ENCODE results near the gene SLC41A1. TPM values are rescaled to one million over a fixed set of nuclear protein-coding genes. Genes with fewer than 3 reads are reported as not detected.

SLC41A1 gene
- total RNA-seq, 1 donor from 2014 or later = 16.8 TPM

GRCh38 chr1:205852969-205853368, 40.0 kb upstream of the SLC41A1 start:
- TF ChIP-seq CTCF (IDR thresholded peaks at IDR 0.05; ENCODE audit: unreplicated experiment) = no peak
- Mint-ChIP-seq H3K4me1 (ENCODE audit: low read depth) (peaks cover 6% of the 10 kb centered on the region), H3K27me3 (no peaks in the 10 kb centered on the region), H3K4me3 (ENCODE audit: low read depth) (no peak overlapping the region), H3K36me3 (ENCODE audit: insufficient read depth) (peaks cover 24% of the 10 kb centered on the region), H3K27ac (no peak overlapping the region), H3K9me3 (ENCODE audit: low read depth) (peaks cover 30% of the 10 kb centered on the region)
- no peak for DNase-seq (ENCODE audit: low spot score, unreplicated experiment)

- Mint-ChIP-seq H3K27me3 (no peaks in the 10 kb centered on the region), H3K4me3 (ENCODE audit: low read depth) (no peak overlapping the region), H3K36me3 (ENCODE audit: insufficient read depth) (peaks cover 22% of the 10 kb centered on the region), H3K27ac (no peak overlapping the region), H3K4me1 (ENCODE audit: low read depth) (peaks cover 8% of the 10 kb centered on the region), H3K9me3 (ENCODE audit: low read depth) (peaks cover 25% of the 10 kb centered on the region)
- no peak for DNase-seq (ENCODE audit: low spot score, unreplicated experiment)
- no peak for TF ChIP-seq CTCF (IDR thresholded peaks at IDR 0.05; ENCODE audit: unreplicated experiment)
Observed at GRCh38 chr1:205851993-205852392, 39.0 kb upstream of the SLC41A1 start.

GRCh38 chr1:205849619-205850355, 36.8 kb upstream of the SLC41A1 start, which contains the start of gene PM20D1:
Gene PM20D1 (minus strand): TSS chr1:205850132. CDS start chr1:205850072, 60 bp downstream.
- Mint-ChIP-seq H3K4me3 (ENCODE audit: low read depth) (no peak within 1 kb of the TSS), H3K27me3 (no peaks in the 10 kb centered on the region), H3K4me1 (ENCODE audit: low read depth) (peaks cover 8% of the 10 kb centered on the region), H3K9me3 (ENCODE audit: low read depth) (peaks cover 10% of the 10 kb centered on the region), H3K27ac (peak within 1 kb of the TSS; percentile 74), H3K36me3 (ENCODE audit: insufficient read depth) (peaks cover 10% of the 10 kb centered on the region)
- DNase-seq (ENCODE audit: low spot score, unreplicated experiment) = no peak
- TF ChIP-seq CTCF (IDR thresholded peaks at IDR 0.05; ENCODE audit: unreplicated experiment) = no peak

GRCh38 chr1:205843036-205843859, 30.2 kb upstream of the SLC41A1 start:
- Mint-ChIP-seq H3K27me3 (no peaks in the 10 kb centered on the region), H3K9me3 (ENCODE audit: low read depth) (no peaks in the 10 kb centered on the region), H3K4me1 (ENCODE audit: low read depth) (peaks cover 5% of the 10 kb centered on the region), H3K36me3 (ENCODE audit: insufficient read depth) (peaks cover 2% of the 10 kb centered on the region), H3K4me3 (ENCODE audit: low read depth) (no peak overlapping the region), H3K27ac (no peak overlapping the region)
- no peak for DNase-seq (ENCODE audit: low spot score, unreplicated experiment)
- no peak for TF ChIP-seq CTCF (IDR thresholded peaks at IDR 0.05; ENCODE audit: unreplicated experiment)

GRCh38 chr1:205842229-205842628, 29.2 kb upstream of the SLC41A1 start:
- Mint-ChIP-seq H3K36me3 (ENCODE audit: insufficient read depth) (peaks cover 2% of the 10 kb centered on the region), H3K4me3 (ENCODE audit: low read depth) (no peak overlapping the region), H3K27me3 (no peaks in the 10 kb centered on the region), H3K9me3 (ENCODE audit: low read depth) (no peaks in the 10 kb centered on the region), H3K27ac (no peak overlapping the region), H3K4me1 (ENCODE audit: low read depth) (peaks cover 2% of the 10 kb centered on the region)
- DNase-seq (ENCODE audit: low spot score, unreplicated experiment) = no peak
- TF ChIP-seq CTCF (IDR thresholded peaks at IDR 0.05; ENCODE audit: unreplicated experiment) = no peak

Data from progenitor cell of endocrine pancreas (in vitro differentiated cells).